ENCODE measurements around the gene ASXL3.

- no peak for TF ChIP-seq CTCF (IDR thresholded peaks at IDR 0.05; ENCODE audit: insufficient read depth, low read length)
- TF ChIP-seq POLR2AphosphoS5 (IDR thresholded peaks at IDR 0.05; ENCODE audit: low read depth) = no peak
Observed at GRCh38 chr18:33669589-33669988, 91.6 kb downstream of the ASXL3 start.
